GM23338 (cell line): ENCODE results near the gene SLC48A1. TPM values are rescaled to one million over a fixed set of nuclear protein-coding genes. Genes with fewer than 3 reads are reported as not detected.

ENCODE experiments used
- ATAC-seq: fragments of 200-7000 bp; cut with Tn5 transposase; 3 replicates; pipeline ENCODE4 v1.9.1; 2020
- DNase-seq: peaks from one replicate; pipeline ENCODE4 v3.0.0-alpha.2; 2015; ENCODE audit warnings: low spot score
- H2AFZ ChIP-seq: fragments of 200-600 bp; sonication (generic); 2 replicates; pipeline ENCODE4 v1.8.0; 2016; ENCODE audit warnings: antibody characterized with exemption, mild to moderate bottlenecking, moderate library complexity
- H3F3A ChIP-seq: fragments of 200-600 bp; sonication (generic); replicated peaks from 2 replicates; pipeline ENCODE4 v1.8.0; 2017; ENCODE audit warnings: antibody characterized with exemption, mixed run types, low read depth
- H3K27ac ChIP-seq: fragments of 200-600 bp; sonication (generic); 2 replicates; pipeline ENCODE4 v1.6.1; 2016; ENCODE audit warnings: low read depth
- H3K27me3 ChIP-seq: fragments of 200-600 bp; sonication (generic); 2 replicates; pipeline ENCODE4 v1.8.0; 2016; ENCODE audit warnings: mild to moderate bottlenecking, mixed run types, moderate library complexity; ENCODE audit not compliant: insufficient read depth
- H3K36me3 ChIP-seq: fragments of 200-600 bp; sonication (generic); 2 replicates; pipeline ENCODE4 v1.8.0; 2016; ENCODE audit warnings: mild to moderate bottlenecking; ENCODE audit not compliant: insufficient read depth
- H3K4me1 ChIP-seq: fragments of 200-600 bp; sonication (generic); 2 replicates; pipeline ENCODE4 v1.8.0; 2016; ENCODE audit warnings: mild to moderate bottlenecking, moderate library complexity; ENCODE audit not compliant: insufficient read depth
- H3K4me2 ChIP-seq: fragments of 200-600 bp; sonication (generic); 2 replicates; pipeline ENCODE4 v1.7.1; 2017; ENCODE audit warnings: mixed run types
- H3K4me3 ChIP-seq: fragments of 200-600 bp; sonication (generic); 2 replicates; pipeline ENCODE4 v1.6.1; 2016; ENCODE audit warnings: mixed run types
- H3K79me2 ChIP-seq: fragments of 200-600 bp; sonication (generic); replicated peaks from 2 replicates; pipeline ENCODE4 v1.8.0; 2017; ENCODE audit warnings: mild to moderate bottlenecking; ENCODE audit not compliant: insufficient read depth
- H3K9me2 ChIP-seq: fragments of 200-600 bp; sonication (generic); 2 replicates; pipeline ENCODE4 v1.8.0; 2017; ENCODE audit not compliant: insufficient read depth
- H4K20me1 ChIP-seq: fragments of 200-600 bp; sonication (generic); replicated peaks from 2 replicates; pipeline ENCODE4 v1.8.0; 2017; ENCODE audit warnings: mild to moderate bottlenecking; ENCODE audit not compliant: insufficient read depth
- H3K27ac Mint-ChIP-seq: 2 replicates; pipeline ENCODE4 v1.8.0; 2020; ENCODE audit warnings: inconsistent platforms, mild to moderate bottlenecking, moderate library complexity, mixed read lengths
- H3K27me3 Mint-ChIP-seq: 3 replicates; pipeline ENCODE4 v1.8.0; 2022; ENCODE audit warnings: low read depth, mild to moderate bottlenecking, moderate library complexity, mixed read lengths, inconsistent platforms; ENCODE audit not compliant: insufficient read depth, poor library complexity
- H3K36me3 Mint-ChIP-seq: 3 replicates; pipeline ENCODE4 v1.8.0; 2021; ENCODE audit warnings: low read depth, mild to moderate bottlenecking, inconsistent platforms, moderate library complexity, mixed read lengths
- H3K4me1 Mint-ChIP-seq: 3 replicates; pipeline ENCODE4 v1.8.0; 2020; ENCODE audit warnings: mild to moderate bottlenecking, inconsistent platforms, mixed read lengths
- H3K4me3 Mint-ChIP-seq: 3 replicates; pipeline ENCODE4 v1.8.0; 2021; ENCODE audit warnings: moderate library complexity, mild to moderate bottlenecking, inconsistent platforms, mixed read lengths
- H3K9me3 Mint-ChIP-seq: 3 replicates; pipeline ENCODE4 v1.8.0; 2020; ENCODE audit warnings: moderate library complexity, mild to moderate bottlenecking, inconsistent platforms, mixed read lengths
- CTCF ChIP-seq, 2 experiments: fragments of 200-600 bp in 1 of 2; sonication (generic) in 1 of 2; conservative IDR thresholded peaks; 2 replicates each; pipeline versions ENCODE4 v1.5.1 to v1.6.1; 2016 to 2017; ENCODE audit warnings: antibody characterized with exemption in 2 of 2, low read depth in 2 of 2, mild to moderate bottlenecking in 2 of 2, moderate library complexity in 1 of 2
- ZNF331 ChIP-seq: fragments of 250-450 bp; sonication (Bioruptor Pico); IDR thresholded peaks from 2 replicates; pipeline ENCODE4 v1.5.0; 2020; ENCODE audit warnings: low read depth, mild to moderate bottlenecking, moderate library complexity
- polyA plus RNA-seq: library from polyadenylated mRNA; unstranded; fragments of >200 nt; fragmentation: Nextera tagmentation; extraction: Ambion mirVana; gene quantifications from 2 replicates; pipeline ENCODE4 v1.2.1, GENCODE V29; 2016
- total RNA-seq: library from RNA; depleted of rRNA; stranded (reverse); fragments of >200 nt; shearing (Covaris generic); gene quantifications from 2 replicates; pipeline ENCODE4 v1.2.3, GENCODE V29; 2014
- TF ChIP-seq, protein P1 (sequence below): fragments of 250-450 bp; sonication (Bioruptor Pico); IDR thresholded peaks from 2 replicates; pipeline ENCODE4 v1.5.0; 2020; ENCODE audit warnings: mild to moderate bottlenecking, moderate library complexity
- TF ChIP-seq, protein P2 (sequence below): IDR thresholded peaks from one replicate; pipeline ENCODE4 v1.6.1; 2018; ENCODE audit warnings: antibody characterized with exemption; ENCODE audit not compliant: unreplicated experiment

SLC48A1 gene
- total and polyA plus RNA-seq, 2 experiments from 2014 or later: 5.8 to 9.0 TPM

DNA sequence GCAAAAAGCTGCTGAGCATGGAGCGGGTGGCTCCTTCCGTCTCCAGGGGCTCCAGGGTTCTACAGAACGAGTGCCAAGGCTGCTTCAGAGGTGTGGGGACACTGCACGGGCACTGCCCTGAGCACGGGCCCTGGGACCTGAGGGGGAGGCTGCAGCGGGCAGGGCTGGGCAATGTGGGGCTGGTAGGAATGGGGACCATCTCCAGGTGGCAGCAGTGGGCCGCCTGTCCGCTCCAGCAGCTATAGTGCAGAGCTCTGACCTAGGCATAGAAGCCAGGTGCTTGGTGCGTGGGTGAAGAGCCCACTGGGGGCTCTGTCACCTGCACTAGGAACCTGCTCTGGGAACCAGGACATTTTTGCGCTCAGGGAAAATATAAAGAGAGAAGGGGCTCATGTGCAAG is 24.4 kb downstream of the SLC48A1 start:
- Histone ChIP-seq H3K4me3 (no peak overlapping the region), H4K20me1 (peaks cover 13% of the 10 kb centered on the region), H3K4me1 (peaks cover 1% of the 10 kb centered on the region), H3K27me3 (no peaks in the 10 kb centered on the region), H3K9me2 (no peaks in the 10 kb centered on the region), H3F3A (no peaks in the 10 kb centered on the region), H3K36me3 (peaks cover 10% of the 10 kb centered on the region), H2AFZ (no peak overlapping the region), H3K79me2 (peaks cover 20% of the 10 kb centered on the region), H3K27ac (no peak overlapping the region; the same call in 1 of the 2 replicates), H3K4me2 (no peak overlapping the region)
- DNase-seq (peak; percentile 73), ATAC-seq (peak; percentile 82)
- Mint-ChIP-seq H3K36me3 (peaks cover 30% of the 10 kb centered on the region), H3K4me3 (no peak overlapping the region), H3K4me1 (peaks cover 37% of the 10 kb centered on the region), H3K27ac (peak overlapping the region; percentile 86), H3K27me3 (peaks cover 7% of the 10 kb centered on the region), H3K9me3 (peaks cover 2% of the 10 kb centered on the region; the same call in 2 of the 3 replicates)
- TF ChIP-seq, protein P1, sequence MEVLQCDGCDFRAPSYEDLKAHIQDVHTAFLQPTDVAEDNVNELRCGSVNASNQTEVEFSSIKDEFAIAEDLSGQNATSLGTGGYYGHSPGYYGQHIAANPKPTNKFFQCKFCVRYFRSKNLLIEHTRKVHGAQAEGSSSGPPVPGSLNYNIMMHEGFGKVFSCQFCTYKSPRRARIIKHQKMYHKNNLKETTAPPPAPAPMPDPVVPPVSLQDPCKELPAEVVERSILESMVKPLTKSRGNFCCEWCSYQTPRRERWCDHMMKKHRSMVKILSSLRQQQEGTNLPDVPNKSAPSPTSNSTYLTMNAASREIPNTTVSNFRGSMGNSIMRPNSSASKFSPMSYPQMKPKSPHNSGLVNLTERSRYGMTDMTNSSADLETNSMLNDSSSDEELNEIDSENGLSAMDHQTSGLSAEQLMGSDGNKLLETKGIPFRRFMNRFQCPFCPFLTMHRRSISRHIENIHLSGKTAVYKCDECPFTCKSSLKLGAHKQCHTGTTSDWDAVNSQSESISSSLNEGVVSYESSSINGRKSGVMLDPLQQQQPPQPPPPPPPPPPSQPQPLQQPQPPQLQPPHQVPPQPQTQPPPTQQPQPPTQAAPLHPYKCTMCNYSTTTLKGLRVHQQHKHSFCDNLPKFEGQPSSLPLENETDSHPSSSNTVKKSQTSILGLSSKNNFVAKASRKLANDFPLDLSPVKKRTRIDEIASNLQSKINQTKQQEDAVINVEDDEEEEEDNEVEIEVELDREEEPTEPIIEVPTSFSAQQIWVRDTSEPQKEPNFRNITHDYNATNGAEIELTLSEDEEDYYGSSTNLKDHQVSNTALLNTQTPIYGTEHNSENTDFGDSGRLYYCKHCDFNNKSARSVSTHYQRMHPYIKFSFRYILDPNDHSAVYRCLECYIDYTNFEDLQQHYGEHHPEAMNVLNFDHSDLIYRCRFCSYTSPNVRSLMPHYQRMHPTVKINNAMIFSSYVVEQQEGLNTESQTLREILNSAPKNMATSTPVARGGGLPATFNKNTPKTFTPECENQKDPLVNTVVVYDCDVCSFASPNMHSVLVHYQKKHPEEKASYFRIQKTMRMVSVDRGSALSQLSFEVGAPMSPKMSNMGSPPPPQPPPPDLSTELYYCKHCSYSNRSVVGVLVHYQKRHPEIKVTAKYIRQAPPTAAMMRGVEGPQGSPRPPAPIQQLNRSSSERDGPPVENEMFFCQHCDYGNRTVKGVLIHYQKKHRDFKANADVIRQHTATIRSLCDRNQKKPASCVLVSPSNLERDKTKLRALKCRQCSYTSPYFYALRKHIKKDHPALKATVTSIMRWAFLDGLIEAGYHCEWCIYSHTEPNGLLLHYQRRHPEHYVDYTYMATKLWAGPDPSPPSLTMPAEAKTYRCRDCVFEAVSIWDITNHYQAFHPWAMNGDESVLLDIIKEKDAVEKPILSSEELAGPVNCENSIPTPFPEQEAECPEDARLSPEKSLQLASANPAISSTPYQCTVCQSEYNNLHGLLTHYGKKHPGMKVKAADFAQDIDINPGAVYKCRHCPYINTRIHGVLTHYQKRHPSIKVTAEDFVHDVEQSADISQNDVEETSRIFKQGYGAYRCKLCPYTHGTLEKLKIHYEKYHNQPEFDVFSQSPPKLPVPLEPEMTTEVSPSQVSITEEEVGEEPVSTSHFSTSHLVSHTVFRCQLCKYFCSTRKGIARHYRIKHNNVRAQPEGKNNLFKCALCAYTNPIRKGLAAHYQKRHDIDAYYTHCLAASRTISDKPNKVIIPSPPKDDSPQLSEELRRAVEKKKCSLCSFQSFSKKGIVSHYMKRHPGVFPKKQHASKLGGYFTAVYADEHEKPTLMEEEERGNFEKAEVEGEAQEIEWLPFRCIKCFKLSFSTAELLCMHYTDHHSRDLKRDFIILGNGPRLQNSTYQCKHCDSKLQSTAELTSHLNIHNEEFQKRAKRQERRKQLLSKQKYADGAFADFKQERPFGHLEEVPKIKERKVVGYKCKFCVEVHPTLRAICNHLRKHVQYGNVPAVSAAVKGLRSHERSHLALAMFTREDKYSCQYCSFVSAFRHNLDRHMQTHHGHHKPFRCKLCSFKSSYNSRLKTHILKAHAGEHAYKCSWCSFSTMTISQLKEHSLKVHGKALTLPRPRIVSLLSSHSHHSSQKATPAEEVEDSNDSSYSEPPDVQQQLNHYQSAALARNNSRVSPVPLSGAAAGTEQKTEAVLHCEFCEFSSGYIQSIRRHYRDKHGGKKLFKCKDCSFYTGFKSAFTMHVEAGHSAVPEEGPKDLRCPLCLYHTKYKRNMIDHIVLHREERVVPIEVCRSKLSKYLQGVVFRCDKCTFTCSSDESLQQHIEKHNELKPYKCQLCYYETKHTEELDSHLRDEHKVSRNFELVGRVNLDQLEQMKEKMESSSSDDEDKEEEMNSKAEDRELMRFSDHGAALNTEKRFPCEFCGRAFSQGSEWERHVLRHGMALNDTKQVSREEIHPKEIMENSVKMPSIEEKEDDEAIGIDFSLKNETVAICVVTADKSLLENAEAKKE (CRISPR knock-in tag): no peak
- TF ChIP-seq CTCF (conservative IDR thresholded peaks at IDR 0.05; ENCODE audit: low read depth in 2 of 2): peak; percentile 58 to 85
- TF ChIP-seq, protein P2, sequence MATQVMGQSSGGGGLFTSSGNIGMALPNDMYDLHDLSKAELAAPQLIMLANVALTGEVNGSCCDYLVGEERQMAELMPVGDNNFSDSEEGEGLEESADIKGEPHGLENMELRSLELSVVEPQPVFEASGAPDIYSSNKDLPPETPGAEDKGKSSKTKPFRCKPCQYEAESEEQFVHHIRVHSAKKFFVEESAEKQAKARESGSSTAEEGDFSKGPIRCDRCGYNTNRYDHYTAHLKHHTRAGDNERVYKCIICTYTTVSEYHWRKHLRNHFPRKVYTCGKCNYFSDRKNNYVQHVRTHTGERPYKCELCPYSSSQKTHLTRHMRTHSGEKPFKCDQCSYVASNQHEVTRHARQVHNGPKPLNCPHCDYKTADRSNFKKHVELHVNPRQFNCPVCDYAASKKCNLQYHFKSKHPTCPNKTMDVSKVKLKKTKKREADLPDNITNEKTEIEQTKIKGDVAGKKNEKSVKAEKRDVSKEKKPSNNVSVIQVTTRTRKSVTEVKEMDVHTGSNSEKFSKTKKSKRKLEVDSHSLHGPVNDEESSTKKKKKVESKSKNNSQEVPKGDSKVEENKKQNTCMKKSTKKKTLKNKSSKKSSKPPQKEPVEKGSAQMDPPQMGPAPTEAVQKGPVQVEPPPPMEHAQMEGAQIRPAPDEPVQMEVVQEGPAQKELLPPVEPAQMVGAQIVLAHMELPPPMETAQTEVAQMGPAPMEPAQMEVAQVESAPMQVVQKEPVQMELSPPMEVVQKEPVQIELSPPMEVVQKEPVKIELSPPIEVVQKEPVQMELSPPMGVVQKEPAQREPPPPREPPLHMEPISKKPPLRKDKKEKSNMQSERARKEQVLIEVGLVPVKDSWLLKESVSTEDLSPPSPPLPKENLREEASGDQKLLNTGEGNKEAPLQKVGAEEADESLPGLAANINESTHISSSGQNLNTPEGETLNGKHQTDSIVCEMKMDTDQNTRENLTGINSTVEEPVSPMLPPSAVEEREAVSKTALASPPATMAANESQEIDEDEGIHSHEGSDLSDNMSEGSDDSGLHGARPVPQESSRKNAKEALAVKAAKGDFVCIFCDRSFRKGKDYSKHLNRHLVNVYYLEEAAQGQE: no peak
- no peak for TF ChIP-seq ZNF331 (CRISPR knock-in tag)
